Liver (tissue), 3 donors: ENCODE results near the gene ACTN2.

Source experiments
- CTCF ChIP-seq: fragments of 150-350 bp; IDR thresholded peaks from 2 replicates; pipeline ENCODE4 v1.5.1; 2017; ENCODE audit warnings: improper control_type of control experiment, low read depth, low read length; ENCODE audit not compliant: missing input control
- EGR1 ChIP-seq, 2 donors: IDR thresholded peaks; 2 replicates each; pipeline ENCODE4 v1.6.1; 2016 to 2018; ENCODE audit warnings: antibody characterized with exemption in 2 of 2, low read depth in 2 of 2
- FOXA2 ChIP-seq: IDR thresholded peaks from 2 replicates; pipeline ENCODE4 v1.6.1; 2016; ENCODE audit warnings: antibody characterized with exemption
- MAX ChIP-seq: IDR thresholded peaks from 2 replicates; pipeline ENCODE4 v1.6.1; 2016; ENCODE audit warnings: antibody characterized with exemption
- RAD21 ChIP-seq, 2 donors: IDR thresholded peaks; 2 replicates each; pipeline ENCODE4 v1.6.1; 2016; ENCODE audit warnings: antibody characterized with exemption in 2 of 2, mild to moderate bottlenecking in 2 of 2
- REST ChIP-seq: IDR thresholded peaks from 2 replicates; pipeline ENCODE4 v1.6.1; 2016; ENCODE audit warnings: antibody characterized with exemption, mild to moderate bottlenecking
- RXRA ChIP-seq, 2 donors: IDR thresholded peaks; 2 replicates each; pipeline ENCODE4 v1.6.1; 2017 to 2018; ENCODE audit warnings: antibody characterized with exemption in 2 of 2, mild to moderate bottlenecking in 1 of 2
- SP1 ChIP-seq: IDR thresholded peaks from 2 replicates; pipeline ENCODE4 v1.6.1; 2018; ENCODE audit warnings: antibody characterized with exemption, mild to moderate bottlenecking
- donor health status: healthy.
- donor health status: healthy.

DNA sequence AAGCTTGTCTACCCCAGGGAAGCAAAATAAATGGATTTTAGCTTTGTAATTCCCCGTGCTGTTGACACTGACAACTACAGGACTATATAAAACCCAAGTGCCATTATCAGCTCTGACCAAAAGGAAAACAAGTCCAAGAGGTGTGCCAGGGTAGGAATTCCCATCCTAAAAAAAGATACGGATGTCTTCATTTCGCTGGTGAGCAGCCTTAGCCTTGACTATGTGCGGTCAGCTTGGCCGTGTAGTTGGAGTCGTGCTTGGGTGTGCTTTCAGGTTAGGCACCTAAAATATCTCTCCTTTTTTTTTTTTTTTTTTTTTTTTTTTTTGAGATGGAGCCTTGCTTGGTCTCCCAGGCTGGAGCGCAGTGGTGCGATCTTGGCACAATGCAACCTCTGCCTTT lies 28.9 kb upstream of the ACTN2 start:
- TF ChIP-seq CTCF, result no peak
- no peak for TF ChIP-seq MAX
- no peak for TF ChIP-seq EGR1 (IDR thresholded peaks at IDR 0.05; ENCODE audit: low read depth in 2 of 2)
- no peak for TF ChIP-seq REST
- no peak for TF ChIP-seq SP1
- no peak for TF ChIP-seq FOXA2
- TF ChIP-seq RXRA (IDR thresholded peaks at IDR 0.05), result no peak
- TF ChIP-seq RAD21 (IDR thresholded peaks at IDR 0.05), result no peak
